H1 (cell line): ENCODE measurements around the gene GMPR2. TPM values are rescaled to one million over a fixed set of nuclear protein-coding genes. Genes with fewer than 3 reads are reported as not detected.

Experiments
- CTCF ChIA-PET: fragments of 300-600 bp; sonication (Branson Sonifier 250); formaldehyde crosslinking; loops from one replicate; lab custom pipeline; 2021; ENCODE audit not compliant: partially characterized antibody; lab: Charles Lee
- POLR2A ChIA-PET: fragments of 300-600 bp; sonication (Branson Sonifier 250); formaldehyde crosslinking; loops from one replicate; lab custom pipeline; 2021; ENCODE audit warnings: inconsistent platforms; ENCODE audit not compliant: partially characterized antibody; lab: Charles Lee
- DNase-seq, 2 experiments: peaks; one replicate each; pipeline versions ENCODE4 v3.0.0 to v3.0.0-alpha.2; 2010 to 2022; ENCODE audit warnings: low spot score in 2 of 2, low read depth in 1 of 2, mixed read lengths in 1 of 2
- FAIRE-seq: peaks from 2 replicates; lab custom pipeline; 2011; peaks lifted over from hg19 to GRCh38; lab: Jason Lieb, UNC
- H2AFZ ChIP-seq: 2 replicates; pipeline ENCODE4 v1.8.1; 2012; ENCODE audit warnings: low read length, inconsistent platforms
- H2AK5ac ChIP-seq: 2 replicates; pipeline ENCODE4 v1.6.1; 2013; ENCODE audit warnings: low read depth, low read length
- H2BK120ac ChIP-seq: replicated peaks from 2 replicates; pipeline ENCODE3; 2013; ENCODE audit warnings: low read depth, low read length, inconsistent platforms
- H2BK12ac ChIP-seq: 2 replicates; pipeline ENCODE4 v1.6.1; 2013; ENCODE audit warnings: low read depth, low read length
- H2BK15ac ChIP-seq: 2 replicates; pipeline ENCODE4 v1.6.1; 2013; ENCODE audit warnings: low read length
- H2BK20ac ChIP-seq: 2 replicates; pipeline ENCODE4 v1.6.1; 2013; ENCODE audit warnings: low read length
- H2BK5ac ChIP-seq: 2 replicates; pipeline ENCODE4 v1.6.1; 2013; ENCODE audit warnings: low read depth, low read length
- H3K14ac ChIP-seq: 2 replicates; pipeline ENCODE4 v1.6.1; 2013; ENCODE audit warnings: inconsistent platforms; ENCODE audit not compliant: insufficient read length
- H3K18ac ChIP-seq: 2 replicates; pipeline ENCODE4 v1.6.1; 2013; ENCODE audit warnings: low read length; ENCODE audit errors: extremely low read depth
- H3K23ac ChIP-seq: 2 replicates; pipeline ENCODE4 v1.6.1; 2013; ENCODE audit warnings: inconsistent platforms; ENCODE audit not compliant: insufficient read length
- H3K23me2 ChIP-seq: 2 replicates; pipeline ENCODE4 v1.6.1; 2013; ENCODE audit warnings: low read depth, low read length
- H3K27ac ChIP-seq: 2 replicates; pipeline ENCODE4 v1.6.1; 2011; ENCODE audit warnings: low read depth, low read length, inconsistent platforms
- H3K27me3 ChIP-seq, 4 experiments: replicated peaks in 1 of 4; 1 replicate in 1 of 4; 2 replicates in 3 of 4; pipeline versions ENCODE4 v1.6.1 to v1.8.1; 2011 to 2013; ENCODE audit warnings: low read length in 3 of 4, mild to moderate bottlenecking in 3 of 4, inconsistent platforms in 2 of 4, mixed read lengths in 2 of 4, moderate library complexity in 1 of 4; ENCODE audit not compliant: control insufficient read depth in 3 of 4, insufficient read depth in 3 of 4; ENCODE audit errors: extremely low read depth in 1 of 4
- H3K36me3 ChIP-seq, 4 experiments: 2 replicates each; pipeline versions ENCODE4 v1.6.1 to v1.8.1; 2011 to 2013; ENCODE audit warnings: mild to moderate bottlenecking in 4 of 4, low read length in 3 of 4, moderate library complexity in 2 of 4, control low read depth in 1 of 4, inconsistent platforms in 1 of 4; ENCODE audit not compliant: insufficient read depth in 4 of 4, control insufficient read depth in 2 of 4
- H3K4ac ChIP-seq: replicated peaks from 2 replicates; pipeline ENCODE3; 2013; ENCODE audit warnings: low read length, low read depth, mixed read lengths, inconsistent platforms; ENCODE audit not compliant: insufficient read length
- H3K4me1 ChIP-seq, 4 experiments: replicated peaks in 1 of 4; 1 replicate in 1 of 4; 2 replicates in 3 of 4; pipeline versions ENCODE4 v1.6.1 to v1.8.1; 2011 to 2013; ENCODE audit warnings: low read length in 3 of 4, inconsistent platforms in 2 of 4, mixed read lengths in 1 of 4; ENCODE audit not compliant: insufficient read depth in 4 of 4, control insufficient read depth in 3 of 4
- H3K4me2 ChIP-seq, 2 experiments: 2 replicates each; pipeline versions ENCODE4 v1.6.1 to v1.8.1; 2011 to 2013; ENCODE audit warnings: low read depth in 2 of 2, low read length in 2 of 2, control low read depth in 1 of 2, inconsistent platforms in 1 of 2, mild to moderate bottlenecking in 1 of 2; ENCODE audit not compliant: insufficient read depth in 1 of 2
- H3K4me3 ChIP-seq, 4 experiments: fragments of 200-600, 300-600 bp in 1 of 4; sonication (generic), shearing (Covaris generic), sonication (Bioruptor Twin) in 1 of 4; 2 replicates each; pipeline versions ENCODE4 v1.5.1 to v1.8.1; 2011 to 2016; ENCODE audit warnings: low read length in 4 of 4, low read depth in 3 of 4, control low read depth in 2 of 4, inconsistent platforms in 2 of 4, mild to moderate bottlenecking in 2 of 4, mixed read lengths in 1 of 4, moderate library complexity in 1 of 4; ENCODE audit not compliant: insufficient read depth in 2 of 4; ENCODE audit errors: extremely low read depth in 1 of 4
- H3K56ac ChIP-seq: replicated peaks from 2 replicates; pipeline ENCODE3; 2013; ENCODE audit warnings: low read depth, mild to moderate bottlenecking, mixed read lengths, low read length, inconsistent platforms; ENCODE audit not compliant: insufficient read length
- H3K79me1 ChIP-seq: 2 replicates; pipeline ENCODE4 v1.6.1; 2013; ENCODE audit warnings: low read depth, low read length, control low read depth
- H3K79me2 ChIP-seq, 2 experiments: 2 replicates each; pipeline versions ENCODE4 v1.6.1 to v1.8.1; 2012 to 2013; ENCODE audit warnings: low read length in 2 of 2, mild to moderate bottlenecking in 2 of 2, inconsistent platforms in 1 of 2; ENCODE audit not compliant: insufficient read depth in 2 of 2, control insufficient read depth in 1 of 2
- H3K9ac ChIP-seq, 4 experiments: replicated peaks in 1 of 4; 1 replicate in 1 of 4; 2 replicates in 3 of 4; pipeline versions ENCODE4 v1.6.1 to v1.8.1; 2011 to 2013; ENCODE audit warnings: low read depth in 3 of 4, low read length in 3 of 4, control low read depth in 2 of 4, mild to moderate bottlenecking in 2 of 4, moderate library complexity in 2 of 4, inconsistent platforms in 1 of 4; ENCODE audit errors: extremely low read depth in 1 of 4
- H3K9me3 ChIP-seq, 2 experiments: 2 replicates each; pipeline versions ENCODE4 v1.6.1 to v1.8.1; 2012 to 2013; ENCODE audit warnings: mild to moderate bottlenecking in 2 of 2, moderate library complexity in 2 of 2, control low read depth in 1 of 2, inconsistent platforms in 1 of 2, low read depth in 1 of 2, low read length in 1 of 2, mixed read lengths in 1 of 2; ENCODE audit not compliant: insufficient read depth in 2 of 2
- H4K20me1 ChIP-seq, 2 experiments: replicated peaks in 1 of 2; 2 replicates each; pipeline versions ENCODE3 to v1.8.1; 2011 to 2013; ENCODE audit warnings: inconsistent platforms in 2 of 2, low read length in 2 of 2, mild to moderate bottlenecking in 1 of 2; ENCODE audit not compliant: insufficient read depth in 2 of 2, control insufficient read depth in 1 of 2
- H4K5ac ChIP-seq: 2 replicates; pipeline ENCODE4 v1.6.1; 2013; ENCODE audit warnings: low read length, low read depth, mixed read lengths, inconsistent platforms; ENCODE audit not compliant: insufficient read length
- H4K8ac ChIP-seq: 2 replicates; pipeline ENCODE4 v1.8.0; 2013; ENCODE audit warnings: mild to moderate bottlenecking, moderate library complexity, low read length, inconsistent platforms; ENCODE audit not compliant: insufficient read depth; ENCODE audit errors: extremely low read depth
- H4K91ac ChIP-seq: replicated peaks from 2 replicates; pipeline ENCODE3; 2013; ENCODE audit warnings: low read length, mixed read lengths, inconsistent platforms; ENCODE audit not compliant: insufficient read length
- ATF3 ChIP-seq: IDR thresholded peaks from 2 replicates; pipeline ENCODE4 v1.6.1; 2011; ENCODE audit warnings: low read depth, mild to moderate bottlenecking, low read length; ENCODE audit not compliant: insufficient read depth
- CTCF ChIP-seq, 3 experiments: IDR thresholded peaks; 1 replicate in 2 of 3; 2 replicates in 1 of 3; pipeline versions ENCODE4 v1.5.1 to v1.6.1; 2011; ENCODE audit warnings: low read length in 3 of 3, mild to moderate bottlenecking in 3 of 3, inconsistent platforms in 2 of 3, low read depth in 1 of 3, moderate library complexity in 1 of 3; ENCODE audit not compliant: insufficient read depth in 1 of 3; ENCODE audit errors: control extremely low read depth in 1 of 3
- JUN ChIP-seq: IDR thresholded peaks from 2 replicates; pipeline ENCODE4 v1.6.1; 2011; ENCODE audit warnings: low read depth, mild to moderate bottlenecking, improper control_type of control experiment, low read length
- KDM4A ChIP-seq: IDR thresholded peaks from one replicate; pipeline ENCODE4 v1.7.1; 2012; ENCODE audit warnings: low read depth, mild to moderate bottlenecking, moderate library complexity, low read length, inconsistent platforms; ENCODE audit not compliant: severe bottlenecking
- SP4 ChIP-seq: IDR thresholded peaks from 2 replicates; pipeline ENCODE4 v1.6.1; 2012; ENCODE audit warnings: low read length, inconsistent platforms
- WGBS, 2 experiments: shearing (Covaris generic) in 1 of 2; methylation state at CpG; one replicate each; pipeline versions ENCODE4 v1.1.6 to v1.1.7; 2013 to 2015; ENCODE audit warnings: low lambda C conversion rate in 2 of 2, mixed read lengths in 2 of 2, inconsistent platforms in 1 of 2, low coverage in 1 of 2, missing lambda C conversion rate in 1 of 2; ENCODE audit not compliant: insufficient replicate concordance in 2 of 2, insufficient coverage in 1 of 2, insufficient read length in 1 of 2; ENCODE audit errors: extremely low coverage in 1 of 2, missing lambda C conversion rate in 1 of 2; 5-methylcytosine and 5-hydroxymethylcytosine counted together
- polyA plus RNA-seq, 7 experiments: library from polyadenylated mRNA; depleted of rRNA in 3 of 7; stranded (reverse) in 5 of 7; unstranded in 2 of 7; fragments of >200 nt in 5 of 7; fragments of 200-250 nt in 2 of 7; gene quantifications; 1 replicate in 5 of 7; 2 replicates in 1 of 7; 4 replicates in 1 of 7; pipeline versions ENCODE4 v1.2.1 to v1.2.3, GENCODE V29; 2011 to 2013; ENCODE audit warnings: missing spikeins in 2 of 7, mixed read lengths in 2 of 7
- total RNA-seq: library from RNA; stranded (reverse); fragmentation: NEBNext Ultra II Directional; extraction: Animal tissue kit (Norgen Biotek cat#: 25700); gene quantifications from 2 replicates; pipeline ENCODE4 v1.2.1, GENCODE V29; 2021

GMPR2 gene
- total and polyA plus RNA-seq, 2 of the 8 experiments (the other 6 are each of a cell fraction or from before 2014, with no cell fraction given), result 61.6 to 85.3 TPM

GRCh38 chr14:24272467-24272866 lies 39.7 kb downstream of the GMPR2 start:
- Histone ChIP-seq H4K8ac (no peak overlapping the region), H2BK120ac (no peak overlapping the region), H3K27ac (no peak overlapping the region), H3K23ac (no peak overlapping the region), H3K4me1 (peaks cover 0 to 4% (median 2%) of the 10 kb centered on the region in 4 experiments; a peak in 4 of 7 replicates), H2AK5ac (no peak overlapping the region), H4K20me1 (peaks cover 0 to 2% of the 10 kb centered on the region in 2 experiments), H3K23me2 (peaks cover 4% of the 10 kb centered on the region), H3K36me3 (no peaks in the 10 kb centered on the region; a peak in 1 of 8 replicates), H3K18ac (no peak overlapping the region), H2BK20ac (no peak overlapping the region), H2BK5ac (no peak overlapping the region), H3K9me3 (no peaks in the 10 kb centered on the region), H3K14ac (no peak overlapping the region), H3K79me1 (no peaks in the 10 kb centered on the region), H2AFZ (no peak overlapping the region), H3K56ac (no peak overlapping the region), H3K27me3 (no peaks in the 10 kb centered on the region; a peak in 1 of 7 replicates), H3K4ac (no peak overlapping the region), H2BK15ac (no peak overlapping the region), H3K4me2 (no peak overlapping the region; a peak in 1 of 4 replicates), H3K79me2 (no peaks in the 10 kb centered on the region), H4K91ac (no peak overlapping the region), H3K9ac (no peak overlapping the region), H3K4me3 (no peak overlapping the region), H2BK12ac (no peak overlapping the region), H4K5ac (no peak overlapping the region)
- TF ChIP-seq ATF3 (no peak), SP4 (no peak), KDM4A (no peak), CTCF (IDR thresholded peaks at IDR 0.05; ENCODE audit: control extremely low read depth in 1 of 3, insufficient read depth in 1 of 3, low read depth in 1 of 3, low read length in 3 of 3) (no peak), JUN (no peak)
- no peak for DNase-seq
- no peak for FAIRE-seq
- ChIA-PET CTCF (interaction anchor here (0.7 to 8.6 kb wide), 12 partner anchors 11 to 155 kb away, joined by 3 to 94 read pairs (median 18); partner anchors contain the start of genes CIDEB, DHRS1, GMPR2 and LTB4R2), POLR2A (interaction anchor here (1.0 to 2.7 kb wide), 6 partner anchors 8 to 87 kb away, joined by 3 to 25 read pairs (median 10); partner anchors contain the start of genes CHMP4A and RIPK3)
- 83% methylated on average over 2 of the region's 2 CpGs; no CpG with 5 or more reads in 1 of the 2 experiments for WGBS, 2 experiments
